Measurements from ENCODE around the gene GPR108.

DNA sequence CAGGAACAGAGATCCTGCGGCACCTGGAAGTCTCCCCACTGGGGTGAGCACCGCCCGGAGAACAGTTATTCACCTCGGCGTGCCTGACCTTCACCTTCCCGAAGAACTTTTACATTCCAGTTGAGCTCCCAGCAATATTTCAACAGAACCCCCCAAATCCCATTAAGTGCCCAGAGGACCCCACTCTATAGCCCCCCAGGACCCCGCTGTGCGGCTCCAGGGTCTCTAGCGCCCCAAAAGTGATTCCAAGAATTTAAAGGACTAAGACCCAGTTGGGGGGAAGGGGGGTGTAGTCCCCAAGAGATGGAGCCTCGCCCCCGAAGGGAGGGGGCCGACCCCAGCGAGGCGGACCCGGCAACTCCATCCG is 480 bp downstream of the GPR108 start:
- no peak for TF ChIP-seq POLR2A (IDR thresholded peaks at IDR 0.05)
- TF ChIP-seq, protein P1, sequence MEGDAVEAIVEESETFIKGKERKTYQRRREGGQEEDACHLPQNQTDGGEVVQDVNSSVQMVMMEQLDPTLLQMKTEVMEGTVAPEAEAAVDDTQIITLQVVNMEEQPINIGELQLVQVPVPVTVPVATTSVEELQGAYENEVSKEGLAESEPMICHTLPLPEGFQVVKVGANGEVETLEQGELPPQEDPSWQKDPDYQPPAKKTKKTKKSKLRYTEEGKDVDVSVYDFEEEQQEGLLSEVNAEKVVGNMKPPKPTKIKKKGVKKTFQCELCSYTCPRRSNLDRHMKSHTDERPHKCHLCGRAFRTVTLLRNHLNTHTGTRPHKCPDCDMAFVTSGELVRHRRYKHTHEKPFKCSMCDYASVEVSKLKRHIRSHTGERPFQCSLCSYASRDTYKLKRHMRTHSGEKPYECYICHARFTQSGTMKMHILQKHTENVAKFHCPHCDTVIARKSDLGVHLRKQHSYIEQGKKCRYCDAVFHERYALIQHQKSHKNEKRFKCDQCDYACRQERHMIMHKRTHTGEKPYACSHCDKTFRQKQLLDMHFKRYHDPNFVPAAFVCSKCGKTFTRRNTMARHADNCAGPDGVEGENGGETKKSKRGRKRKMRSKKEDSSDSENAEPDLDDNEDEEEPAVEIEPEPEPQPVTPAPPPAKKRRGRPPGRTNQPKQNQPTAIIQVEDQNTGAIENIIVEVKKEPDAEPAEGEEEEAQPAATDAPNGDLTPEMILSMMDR (IDR thresholded peaks at IDR 0.05) = peak in 1 of 4 donors; percentile 2
